Motor neuron (in vitro differentiated cells): ENCODE data around the gene RHOA. TPM values are rescaled to one million over a fixed set of nuclear protein-coding genes. Genes with fewer than 3 reads are reported as not detected.
"Not testable (repeated sequence)": the region's sequence is repeated elsewhere in the genome, so short reads cannot be mapped to it uniquely, and the experiment has no call there.

Experiments used
- ATAC-seq, 8 experiments: fragments of 200-7000 bp; cut with Tn5 transposase; replicated peaks in 6 of 8; 2 replicates each; pipeline ENCODE4 v1.8.0; 2021; ENCODE audit warnings: mild to moderate bottlenecking in 8 of 8, moderate library complexity in 8 of 8
- H3K27ac ChIP-seq, 2 donors: fragments of 250-450 bp; sonication (Bioruptor Pico); 2 replicates each; pipeline ENCODE4 v1.9.0; 2021; ENCODE audit warnings: antibody characterized with exemption in 2 of 2, mild to moderate bottlenecking in 2 of 2, moderate library complexity in 1 of 2
- H3K4me1 ChIP-seq, 2 donors: fragments of 250-450 bp; sonication (Bioruptor Pico); replicated peaks in 1 of 2; 2 replicates each; pipeline ENCODE4 v1.6.1; 2021; ENCODE audit warnings: antibody characterized with exemption in 2 of 2, mild to moderate bottlenecking in 2 of 2, moderate library complexity in 1 of 2
- H3K4me3 ChIP-seq, 5 donors: fragments of 250-450 bp; sonication (Bioruptor Pico); 2 replicates each; pipeline ENCODE4 v1.9.0; 2021; ENCODE audit warnings: antibody characterized with exemption in 5 of 5, mild to moderate bottlenecking in 5 of 5, moderate library complexity in 4 of 5
- WGBS, 10 experiments: fragments of 450-650 bp; shearing (Covaris generic); methylation state at CpG; one replicate each; pipeline ENCODE4 v1.0.0; 2022; 5-methylcytosine and 5-hydroxymethylcytosine counted together
- in situ Hi-C, 9 experiments: fragments of 400-800 bp; cut with MboI; loops; one replicate each; pipeline ENCODE4 v1.15.0; 2021; ENCODE audit warnings: low sequenced_read_pairs in 9 of 9, low pct_unique_long_range_greater_than_20kb in 2 of 9; ENCODE audit not compliant: unreplicated experiment in 9 of 9
- total RNA-seq, 8 experiments: library from RNA; unstranded; fragments of 300-600 nt; gene quantifications; 2 replicates each; pipeline versions ENCODE4 v1.2.3 to v1.2.4, GENCODE V29; 2022

RHOA gene
- total RNA-seq, 8 experiments from 2014 or later: 80.9 to 295 (median 201) TPM

DNA sequence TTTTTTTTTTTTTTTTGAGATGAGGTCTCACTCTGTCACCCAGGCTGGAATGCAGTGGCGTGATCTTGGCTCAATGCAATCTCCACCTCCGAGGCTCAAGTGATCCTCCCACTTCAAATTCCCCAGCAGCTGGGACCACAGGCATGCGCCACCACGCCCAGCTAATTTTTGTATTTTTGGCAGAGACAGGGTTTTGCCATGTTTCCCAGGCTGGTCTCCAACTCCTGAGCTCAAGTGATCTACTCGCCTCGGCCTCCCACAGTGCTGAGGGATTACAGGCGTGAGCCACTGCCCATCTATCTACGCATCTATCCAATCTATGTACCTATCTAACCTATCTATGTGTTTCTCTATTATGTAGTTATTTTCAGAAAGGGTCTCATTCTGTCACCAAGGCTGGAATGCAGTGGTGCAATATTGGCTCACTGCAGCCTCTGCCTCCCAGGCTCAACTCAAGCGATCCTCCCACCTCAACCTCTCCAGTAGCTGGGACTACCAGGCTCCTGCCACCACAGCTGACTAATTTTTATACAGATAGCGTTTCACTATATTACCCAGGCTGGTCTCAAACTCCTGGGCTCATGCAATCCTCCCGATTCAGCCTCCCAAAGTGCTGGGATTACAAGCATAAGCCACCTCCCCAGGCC, 33.4 kb downstream of the RHOA start:
- in situ Hi-C loops: no loop called here
- 6 to 100% (median 94%) methylated on average over 1 to 7 of the region's 11 CpGs; no CpG with 5 or more reads in 1 of the 10 experiments for WGBS, 10 experiments
- peak in 4 of 8 experiments; percentile 16 to 98 (median 96) for ATAC-seq
- H3K4me1 ChIP-seq: no peaks in the 10 kb centered on the region
- H3K27ac ChIP-seq: no peak overlapping the region
- H3K4me3 ChIP-seq: no peak overlapping the region

- Histone ChIP-seq H3K27ac (no peak overlapping the region), H3K4me3 (no peak overlapping the region), H3K4me1 (no peaks in the 10 kb centered on the region)
- 83 to 100% (median 85%) methylated on average over 1 of the region's 1 CpG; no CpG with 5 or more reads in 6 of the 10 experiments for WGBS, 10 experiments
- in situ Hi-C loops: no loop called here
- ATAC-seq: no peak
Measured at GRCh38 chr3:49377483-49377882, 34.3 kb downstream of the RHOA start.

- no peak overlapping the region for H3K27ac ChIP-seq
- ATAC-seq: no peak
- no peaks in the 10 kb centered on the region for H3K4me1 ChIP-seq
- in situ Hi-C loops: no loop called here
- no peak overlapping the region for H3K4me3 ChIP-seq
Measured at GRCh38 chr3:49371946-49372345, 39.8 kb downstream of the RHOA start.

- WGBS, 10 experiments: 51 to 100% (median 92%) methylated on average over 1 to 5 of the region's 6 CpGs; no CpG with 5 or more reads in 3 of the 10 experiments
- ATAC-seq: no peak
- no peak overlapping the region for H3K27ac ChIP-seq
Measured at GRCh38 chr3:49370585-49371290, 41.0 kb downstream of the RHOA start.

DNA sequence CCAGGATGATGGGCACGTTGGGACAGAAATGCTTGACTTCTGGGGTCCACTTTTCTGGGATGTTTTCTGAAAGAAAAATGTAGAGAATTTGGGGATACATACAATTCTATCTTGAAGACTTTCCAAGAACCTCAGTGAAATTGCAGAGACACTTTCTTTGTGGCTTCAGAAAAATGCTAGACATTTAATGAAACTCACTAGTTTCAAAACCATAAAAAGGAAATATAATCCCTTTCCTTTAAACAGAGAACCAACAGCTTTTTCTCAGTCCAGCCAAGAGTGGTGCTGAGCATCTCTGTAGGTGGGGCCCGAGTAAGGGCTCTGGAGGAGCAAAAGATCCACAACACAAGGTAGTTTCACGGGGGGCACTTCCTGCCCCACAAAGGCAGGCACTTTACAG, 49.2 kb downstream of the RHOA start:
- in situ Hi-C loops: no loop called here
- ATAC-seq: no peak
- no peak overlapping the region for H3K4me3 ChIP-seq
- H3K4me1 ChIP-seq: peaks cover 5 to 6% of the 10 kb centered on the region in 2 donors
- WGBS, 10 experiments: 20 to 100% (median 90%) methylated on average over 1 to 2 of the region's 3 CpGs; no CpG with 5 or more reads in 4 of the 10 experiments
- no peak overlapping the region for H3K27ac ChIP-seq

More at GRCh38 chr3:49370585-49371290, 41.0 kb downstream of the RHOA start:
- Histone ChIP-seq H3K4me3 (no peak overlapping the region), H3K4me1 (no peaks in the 10 kb centered on the region)
- in situ Hi-C loops: no loop called here

DNA sequence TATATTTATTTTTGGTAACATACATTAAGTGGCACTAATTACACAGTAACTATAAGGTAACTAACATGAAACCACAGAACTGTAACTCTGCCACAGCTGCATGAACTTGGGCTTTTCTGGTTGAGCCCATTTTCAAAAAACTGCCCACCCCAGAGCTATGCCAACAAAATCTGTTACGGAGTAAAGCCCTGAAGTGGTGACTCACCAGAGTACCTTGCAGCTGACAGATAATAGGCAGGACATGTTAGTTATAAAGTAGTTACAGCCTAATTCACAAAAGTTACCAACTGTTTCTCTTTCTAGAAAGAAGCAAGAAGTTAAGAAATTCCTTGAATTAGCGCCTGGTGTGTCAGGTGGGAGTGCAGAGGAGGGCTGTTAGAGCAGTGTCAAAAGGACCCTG, 52.2 kb downstream of the RHOA start:
- no peak overlapping the region for H3K4me3 ChIP-seq
- in situ Hi-C loops: no loop called here
- no peak for ATAC-seq
- peaks cover 10 to 17% of the 10 kb centered on the region in 2 donors for H3K4me1 ChIP-seq
- no peak overlapping the region for H3K27ac ChIP-seq
- 57 to 100% (median 94%) methylated on average over 1 to 2 of the region's 2 CpGs; no CpG with 5 or more reads in 5 of the 10 experiments for WGBS, 10 experiments

DNA sequence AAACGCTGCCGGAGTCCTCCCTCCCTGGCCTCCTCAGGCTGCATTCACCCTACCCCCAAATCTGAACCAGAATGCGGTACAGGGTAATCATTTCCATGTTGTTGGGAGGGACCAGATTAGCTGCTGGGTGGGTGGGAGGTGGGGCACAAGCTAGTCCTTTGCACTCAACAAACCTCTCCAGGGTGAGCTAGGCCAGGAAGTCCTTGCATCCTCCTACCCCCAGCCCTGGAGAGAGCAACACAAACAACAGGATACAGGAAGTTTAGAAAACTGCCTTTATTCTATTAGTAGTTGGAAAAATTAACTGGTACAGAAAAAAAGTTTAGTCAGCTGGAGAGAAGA, 52.9 kb downstream of the RHOA start:
- peak overlapping the region; percentile 55 to 79 (median 63) for H3K4me3 ChIP-seq
- peak overlapping the region; percentile 87 to 92 for H3K27ac ChIP-seq
- in situ Hi-C loops: no loop called here
- H3K4me1 ChIP-seq: peaks cover 10 to 17% of the 10 kb centered on the region in 2 donors
- no peak for ATAC-seq
- WGBS, 10 experiments: 0% methylated on average over 1 of the region's 3 CpGs; no CpG with 5 or more reads in 9 of the 10 experiments

DNA sequence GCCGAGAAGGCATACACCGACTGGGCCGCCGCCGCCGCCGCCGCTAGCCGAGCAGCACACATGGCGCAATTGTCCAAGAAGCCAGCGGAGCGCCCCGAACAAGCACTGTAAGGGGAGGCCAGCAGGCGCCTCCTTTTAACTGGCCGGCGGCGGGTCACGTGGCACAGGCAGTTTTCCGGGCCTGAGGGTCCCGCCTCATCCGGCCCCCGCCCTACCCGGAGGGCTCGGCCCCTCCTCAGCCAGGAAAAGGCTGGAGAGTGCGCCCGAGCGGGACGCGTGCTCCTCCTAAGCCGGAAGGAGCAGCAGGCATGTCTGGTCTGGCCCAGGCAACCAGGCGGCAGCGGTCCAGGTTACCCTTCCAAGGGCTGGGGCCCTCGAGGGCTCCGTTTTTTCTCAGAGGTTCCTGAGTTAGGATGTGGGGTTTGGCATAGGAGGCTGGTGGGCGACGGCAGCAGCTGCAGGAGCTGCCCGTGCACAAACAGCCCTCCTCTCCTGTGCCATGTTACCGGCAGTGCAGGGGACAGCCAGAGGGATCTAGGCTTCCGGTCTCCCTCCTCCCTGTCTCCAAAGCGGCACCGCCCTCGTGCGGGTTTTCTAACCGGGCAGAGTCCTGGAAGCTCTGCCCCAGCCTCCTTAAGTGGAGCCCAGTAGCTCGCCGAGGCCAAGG, 53.4 kb downstream of the RHOA start, which contains the start of gene GPX1:
Gene GPX1 (minus strand): TSS at position 137 of the 667 bp plus-strand sequence. CDS start 75 bp downstream, at position 62.
- 0 to 2% (median 2%) methylated on average over 2 to 8 of the region's 46 CpGs; no CpG with 5 or more reads in 7 of the 10 experiments for WGBS, 10 experiments

GRCh38 chr3:49357443-49358216, 54.1 kb downstream of the RHOA start:
- 0% methylated on average over 1 to 2 of the region's 63 CpGs; no CpG with 5 or more reads in 7 of the 10 experiments for WGBS, 10 experiments
- Histone ChIP-seq H3K27ac (peak overlapping the region; percentile 74 to 92), H3K4me1 (peaks cover 10 to 17% of the 10 kb centered on the region in 2 donors), H3K4me3 (peak overlapping the region; percentile 55 to 79 (median 63))
- ATAC-seq: peak in 4 of 8 experiments; percentile 3 to 41 (median 20)
- in situ Hi-C loops: not testable (repeated sequence)

More for the DNA sequence above, 53.4 kb downstream of the RHOA start, which contains the start of gene GPX1:
- ATAC-seq: peak; percentile 69 to 97 (median 95)
- Histone ChIP-seq H3K27ac (peak within 1 kb of the TSS; percentile 87 to 92), H3K4me3 (peak within 1 kb of the TSS; percentile 55 to 79 (median 63)), H3K4me1 (peaks cover 10 to 17% of the 10 kb centered on the region in 2 donors)
- in situ Hi-C loops: no loop called here

DNA sequence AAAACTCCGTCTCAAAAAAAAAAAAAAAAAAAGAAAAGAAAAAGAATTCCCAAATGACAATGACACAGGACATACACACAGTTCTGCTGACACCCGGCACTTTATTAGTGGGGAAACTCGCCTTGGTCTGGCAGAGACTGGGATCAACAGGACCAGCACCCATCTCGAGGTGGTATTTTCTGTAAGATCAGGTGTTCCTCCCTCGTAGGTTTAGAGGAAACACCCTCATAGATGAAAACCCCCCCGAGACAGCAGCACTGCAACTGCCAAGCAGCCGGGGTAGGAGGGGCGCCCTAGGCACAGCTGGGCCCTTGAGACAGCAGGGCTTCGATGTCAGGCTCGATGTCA, 54.7 kb downstream of the RHOA start:
- ATAC-seq, H3K27ac ChIP-seq, in situ Hi-C loops: not testable (repeated sequence)
- Histone ChIP-seq H3K4me3 (peak overlapping the region; percentile 55 to 79 (median 63)), H3K4me1 (peaks cover 10 to 17% of the 10 kb centered on the region in 2 donors)
- WGBS, 10 experiments: 10 to 80% (median 60%) methylated on average over 1 to 5 of the region's 10 CpGs; no CpG with 5 or more reads in 4 of the 10 experiments

DNA sequence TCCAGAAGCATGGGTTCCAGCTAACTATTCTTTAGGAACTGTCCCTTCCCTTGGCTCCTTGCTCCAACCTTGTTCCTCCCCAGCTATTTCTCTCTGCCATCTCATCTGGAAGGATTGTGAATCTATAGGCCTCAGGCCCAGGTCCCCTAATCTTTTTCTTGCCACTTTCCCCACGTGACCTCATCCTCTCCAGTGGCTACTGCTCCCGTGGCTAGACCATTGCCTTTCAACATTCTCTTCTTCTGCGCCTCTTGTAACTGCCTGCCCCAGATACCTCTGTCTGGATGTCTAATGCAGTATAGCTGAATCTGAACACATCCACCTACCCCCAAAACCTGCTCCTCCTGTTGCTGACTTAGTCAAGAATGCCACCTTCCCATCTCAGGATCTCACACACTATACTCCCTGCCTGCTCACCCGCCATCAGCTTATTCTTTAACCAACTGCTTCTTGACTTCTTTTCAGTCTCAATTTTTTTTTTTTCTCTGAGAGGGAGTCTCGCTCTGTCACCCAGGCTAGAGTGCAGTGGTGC, 58.8 kb downstream of the RHOA start:
- WGBS, 10 experiments: 78 to 100% (median 87%) methylated on average over 1 to 5 of the region's 5 CpGs; no CpG with 5 or more reads in 1 of the 10 experiments
- no peak overlapping the region for H3K27ac ChIP-seq
- in situ Hi-C loops: no loop called here
- peaks cover 10 to 11% of the 10 kb centered on the region in 2 donors for H3K4me1 ChIP-seq
- H3K4me3 ChIP-seq: no peak overlapping the region
- ATAC-seq: no peak

GRCh38 chr3:49352281-49352680, 59.5 kb downstream of the RHOA start:
- H3K27ac ChIP-seq: no peak overlapping the region
- H3K4me3 ChIP-seq: no peak overlapping the region
- peaks cover 10 to 11% of the 10 kb centered on the region in 2 donors for H3K4me1 ChIP-seq
- WGBS, 10 experiments: 80 to 100% (median 90%) methylated on average over 1 to 2 of the region's 2 CpGs; no CpG with 5 or more reads in 3 of the 10 experiments
- peak in 2 of 8 experiments; percentile 10 to 13 for ATAC-seq
- in situ Hi-C loops: no loop called here
